AG09319 (cell line): ENCODE data around the gene SCYL2.

ENCODE experiments used
- DNase-seq: peaks from one replicate; pipeline ENCODE4 v3.0.0-alpha.2; 2010; ENCODE audit warnings: low read depth; ENCODE audit errors: extremely low read depth
- TF ChIP-seq, protein P1 (sequence below): IDR thresholded peaks from 2 replicates; pipeline ENCODE4 v1.5.1; 2011; ENCODE audit warnings: low read depth, mild to moderate bottlenecking, inconsistent platforms, low read length, moderate library complexity

Gene SCYL2

GRCh38 chr12:100348657-100349454 is 81.9 kb downstream of the SCYL2 start:
- TF ChIP-seq, protein P1, sequence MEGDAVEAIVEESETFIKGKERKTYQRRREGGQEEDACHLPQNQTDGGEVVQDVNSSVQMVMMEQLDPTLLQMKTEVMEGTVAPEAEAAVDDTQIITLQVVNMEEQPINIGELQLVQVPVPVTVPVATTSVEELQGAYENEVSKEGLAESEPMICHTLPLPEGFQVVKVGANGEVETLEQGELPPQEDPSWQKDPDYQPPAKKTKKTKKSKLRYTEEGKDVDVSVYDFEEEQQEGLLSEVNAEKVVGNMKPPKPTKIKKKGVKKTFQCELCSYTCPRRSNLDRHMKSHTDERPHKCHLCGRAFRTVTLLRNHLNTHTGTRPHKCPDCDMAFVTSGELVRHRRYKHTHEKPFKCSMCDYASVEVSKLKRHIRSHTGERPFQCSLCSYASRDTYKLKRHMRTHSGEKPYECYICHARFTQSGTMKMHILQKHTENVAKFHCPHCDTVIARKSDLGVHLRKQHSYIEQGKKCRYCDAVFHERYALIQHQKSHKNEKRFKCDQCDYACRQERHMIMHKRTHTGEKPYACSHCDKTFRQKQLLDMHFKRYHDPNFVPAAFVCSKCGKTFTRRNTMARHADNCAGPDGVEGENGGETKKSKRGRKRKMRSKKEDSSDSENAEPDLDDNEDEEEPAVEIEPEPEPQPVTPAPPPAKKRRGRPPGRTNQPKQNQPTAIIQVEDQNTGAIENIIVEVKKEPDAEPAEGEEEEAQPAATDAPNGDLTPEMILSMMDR: peak; percentile 21
- no peak for DNase-seq

- TF ChIP-seq, protein P1: no peak
- DNase-seq: no peak
Measured at GRCh38 chr12:100356644-100357223, 89.8 kb downstream of the SCYL2 start, which contains the start of gene SLC17A8. SLC17A8 (plus strand) TSS chr12:100357074; CDS start chr12:100357392, 318 bp downstream.

- TF ChIP-seq, protein P1: no peak
- DNase-seq: no peak
Measured at GRCh38 chr12:100359248-100359647, 92.3 kb downstream of the SCYL2 start.

GRCh38 chr12:100359822-100360221 is 92.8 kb downstream of the SCYL2 start:
- DNase-seq: no peak

DNA sequence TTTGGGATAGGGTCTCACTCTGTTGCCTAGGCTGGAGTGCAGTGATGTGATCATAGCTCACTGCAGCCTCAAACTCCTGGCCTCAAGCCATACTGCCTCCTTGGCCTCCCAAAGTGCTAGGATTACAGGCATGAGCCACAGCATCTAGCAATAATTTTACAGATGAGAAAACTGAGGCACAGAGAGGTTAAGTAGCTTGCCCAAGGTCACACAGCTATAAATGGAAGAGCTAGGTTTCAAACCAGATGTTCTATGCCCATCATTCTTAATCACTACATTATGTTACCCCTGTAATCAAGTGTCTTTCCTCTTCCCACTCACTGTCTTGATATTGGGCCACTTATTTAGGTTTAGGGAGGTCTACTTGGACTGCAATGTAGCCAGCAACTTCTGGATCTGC is 93.5 kb downstream of the SCYL2 start:
- no peak for DNase-seq
- TF ChIP-seq, protein P1: no peak

More at GRCh38 chr12:100359822-100360221, 92.8 kb downstream of the SCYL2 start:
- TF ChIP-seq, protein P1: no peak

DNA sequence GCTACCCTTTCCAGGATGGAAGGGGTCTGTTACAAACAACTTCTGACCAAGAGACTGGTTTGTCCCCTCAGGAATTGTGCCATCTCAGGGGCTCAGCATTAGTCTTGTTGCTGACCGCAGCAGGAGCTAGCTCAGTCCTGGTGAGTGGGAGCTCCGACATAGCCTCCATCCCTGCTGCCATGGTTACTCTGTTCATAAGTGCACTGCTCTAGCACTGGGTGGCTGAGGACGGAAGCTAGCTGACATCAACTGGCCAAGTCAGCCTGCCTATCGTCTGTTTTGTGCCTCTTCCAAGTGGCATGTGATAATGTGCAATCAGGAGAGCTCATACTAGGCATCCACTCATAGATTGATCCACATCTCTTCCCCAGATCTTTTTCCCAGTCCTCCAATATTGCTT is 97.3 kb downstream of the SCYL2 start:
- TF ChIP-seq, protein P1: no peak
- DNase-seq: no peak

- TF ChIP-seq, protein P1: no peak
- DNase-seq: no peak
Measured at GRCh38 chr12:100365411-100365810, 98.4 kb downstream of the SCYL2 start.
